LNCaP clone FGC (cell line): Measurements from ENCODE around the gene LIPK.

Experiments
- DNase-seq: peaks from one replicate; pipeline ENCODE4 v3.0.0-alpha.2; 2011; ENCODE audit warnings: low read depth
- H3K4me3 ChIP-seq: 2 replicates; pipeline ENCODE4 v1.5.1; 2011; ENCODE audit warnings: mild to moderate bottlenecking, low read depth, low read length, control low read depth
- TF ChIP-seq, protein P1 (sequence below): IDR thresholded peaks from 2 replicates; pipeline ENCODE4 v1.5.1; 2012; ENCODE audit warnings: mild to moderate bottlenecking; ENCODE audit not compliant: control insufficient read depth, insufficient read depth; ENCODE audit errors: extremely low read depth

LIPK gene

GRCh38 chr10:88783724-88784123 is 77.7 kb downstream of the LIPK start:
- TF ChIP-seq, protein P1, sequence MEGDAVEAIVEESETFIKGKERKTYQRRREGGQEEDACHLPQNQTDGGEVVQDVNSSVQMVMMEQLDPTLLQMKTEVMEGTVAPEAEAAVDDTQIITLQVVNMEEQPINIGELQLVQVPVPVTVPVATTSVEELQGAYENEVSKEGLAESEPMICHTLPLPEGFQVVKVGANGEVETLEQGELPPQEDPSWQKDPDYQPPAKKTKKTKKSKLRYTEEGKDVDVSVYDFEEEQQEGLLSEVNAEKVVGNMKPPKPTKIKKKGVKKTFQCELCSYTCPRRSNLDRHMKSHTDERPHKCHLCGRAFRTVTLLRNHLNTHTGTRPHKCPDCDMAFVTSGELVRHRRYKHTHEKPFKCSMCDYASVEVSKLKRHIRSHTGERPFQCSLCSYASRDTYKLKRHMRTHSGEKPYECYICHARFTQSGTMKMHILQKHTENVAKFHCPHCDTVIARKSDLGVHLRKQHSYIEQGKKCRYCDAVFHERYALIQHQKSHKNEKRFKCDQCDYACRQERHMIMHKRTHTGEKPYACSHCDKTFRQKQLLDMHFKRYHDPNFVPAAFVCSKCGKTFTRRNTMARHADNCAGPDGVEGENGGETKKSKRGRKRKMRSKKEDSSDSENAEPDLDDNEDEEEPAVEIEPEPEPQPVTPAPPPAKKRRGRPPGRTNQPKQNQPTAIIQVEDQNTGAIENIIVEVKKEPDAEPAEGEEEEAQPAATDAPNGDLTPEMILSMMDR = no peak
- DNase-seq = no peak
- no peak overlapping the region for H3K4me3 ChIP-seq

- TF ChIP-seq, protein P1 = no peak
- no peak overlapping the region for H3K4me3 ChIP-seq
- no peak for DNase-seq
These were observed 80.2 kb downstream of the LIPK start for GRCh38 chr10:88786032-88786770.

DNA sequence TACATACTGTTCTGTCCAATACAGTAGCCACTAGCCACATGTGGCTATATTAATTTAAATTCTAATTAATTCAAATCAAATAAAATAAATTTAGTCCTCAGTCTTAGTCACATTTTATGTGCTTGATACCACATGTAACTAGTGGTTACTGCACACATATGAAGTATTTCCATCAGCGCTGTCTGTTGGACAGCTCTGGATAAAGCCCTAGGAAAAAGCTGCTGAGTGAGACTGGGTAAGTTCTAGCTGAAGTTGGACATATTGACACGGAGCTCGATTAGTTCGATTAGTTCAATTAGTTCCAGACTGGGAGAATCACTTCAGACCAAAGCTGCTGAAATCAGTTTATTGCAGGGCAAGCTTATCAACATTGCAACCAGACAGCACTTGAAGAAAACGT is 81.4 kb downstream of the LIPK start:
- TF ChIP-seq, protein P1 = no peak
- no peak overlapping the region for H3K4me3 ChIP-seq
- no peak for DNase-seq

- no peak overlapping the region for H3K4me3 ChIP-seq
- TF ChIP-seq, protein P1 = no peak
- no peak for DNase-seq
These were observed 82.9 kb downstream of the LIPK start for GRCh38 chr10:88788924-88789323.

DNA sequence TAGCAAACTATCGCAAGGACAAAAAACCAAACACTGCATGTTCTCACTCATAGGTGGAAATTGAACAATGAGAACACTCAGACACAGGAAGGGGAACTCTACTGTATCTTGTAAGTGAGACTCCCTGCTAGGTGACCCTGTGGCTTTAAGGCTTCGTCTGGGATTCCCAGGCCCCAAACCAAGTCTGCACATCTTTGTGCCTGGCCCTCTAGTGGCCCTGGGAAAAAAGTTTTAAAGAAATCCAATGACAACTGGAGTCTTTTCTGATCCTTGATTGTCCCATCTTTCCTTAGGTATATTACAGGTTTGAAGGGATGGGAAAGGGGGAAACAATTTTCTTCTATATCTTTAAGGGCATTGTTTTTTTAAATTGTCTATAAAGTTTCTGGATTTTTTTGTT is 85.9 kb downstream of the LIPK start:
- DNase-seq = no peak
- TF ChIP-seq, protein P1 = peak; percentile 42
- no peak overlapping the region for H3K4me3 ChIP-seq

DNA sequence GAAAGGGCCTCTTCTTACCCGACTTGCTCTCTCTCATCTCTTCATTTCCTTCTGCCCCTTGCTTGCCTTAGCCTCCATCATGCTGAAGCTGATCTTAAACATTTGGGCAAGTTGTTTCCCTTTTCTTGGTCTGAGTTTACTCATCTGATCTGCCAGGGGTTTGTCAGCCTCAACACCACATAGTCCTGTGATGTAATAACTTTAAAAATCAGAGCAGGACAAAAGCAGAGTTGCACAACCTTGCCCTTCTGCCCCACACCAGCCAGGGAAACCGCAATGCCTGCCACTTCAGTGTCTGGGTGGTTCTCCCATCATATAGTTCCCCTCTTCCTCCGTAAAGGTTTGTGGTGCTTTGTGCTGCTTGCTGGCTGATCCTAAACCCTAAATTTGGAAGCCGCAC is 86.6 kb downstream of the LIPK start:
- TF ChIP-seq, protein P1 = no peak
- no peak for DNase-seq
- H3K4me3 ChIP-seq = no peak overlapping the region
